ENCODE measurements around the gene NLRP9. TPM values are rescaled to one million over a fixed set of nuclear protein-coding genes. Genes with fewer than 3 reads are reported as not detected.

NLRP9 gene
- total and polyA plus RNA-seq, 2 of the 4 experiments (the other 2 are of a cell fraction), result not detected

DNA sequence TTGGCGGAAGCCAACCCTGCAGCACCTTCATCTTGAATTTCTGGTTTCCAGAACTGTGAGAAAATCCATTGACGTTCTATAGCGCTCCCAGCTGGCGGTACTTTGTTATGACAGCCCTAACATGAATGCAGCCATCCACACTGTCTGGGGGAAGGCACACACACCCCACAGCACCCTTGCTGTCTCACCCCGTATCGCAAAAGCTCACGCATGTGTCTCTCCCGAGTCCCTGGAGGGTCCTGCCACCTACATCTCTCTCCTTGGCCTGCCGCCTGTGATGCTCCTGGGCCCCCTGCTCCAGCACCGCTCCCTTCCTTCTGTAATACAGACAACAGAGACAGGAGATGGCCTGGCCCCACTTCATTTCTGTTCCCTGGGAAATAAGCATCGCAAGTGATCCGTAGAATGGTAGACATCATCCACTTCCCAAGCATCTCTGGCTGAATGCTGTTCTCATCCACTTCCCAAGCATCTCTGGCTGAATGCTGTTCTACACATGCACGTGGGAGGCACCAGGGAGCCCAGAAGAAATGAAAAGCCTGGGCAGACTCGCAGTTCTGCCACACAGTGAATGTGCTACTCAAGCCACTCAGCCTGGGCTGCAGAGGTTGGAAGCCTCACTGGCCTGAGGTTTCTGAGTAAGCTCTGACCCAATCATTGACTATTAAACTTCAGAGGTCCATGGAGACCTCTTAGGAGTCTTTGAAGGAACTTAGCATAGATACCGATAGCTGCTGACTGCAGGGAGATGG is 33.5 kb downstream of the NLRP9 start:
- no peak for ATAC-seq (ENCODE audit: low read depth)
- Histone ChIP-seq H3K4me1 (ENCODE audit: control insufficient read depth, insufficient read depth, low read length) (no peaks in the 10 kb centered on the region), H3K4ac (ENCODE audit: low read depth, low read length) (no peak overlapping the region), H2BK5ac (ENCODE audit: low read depth, low read length, poor library complexity, severe bottlenecking) (no peak overlapping the region), H3K27me3 (ENCODE audit: control insufficient read depth, insufficient read depth, low read length) (no peaks in the 10 kb centered on the region), H4K8ac (ENCODE audit: low read depth in 2 of 2, low read length in 2 of 2) (no peak overlapping the region), H2AK9ac (replicated peaks; ENCODE audit: low read depth, low read length, poor library complexity) (no peak overlapping the region), H3K79me1 (ENCODE audit: low read depth in 1 of 2, low read length in 2 of 2) (no peaks in the 10 kb centered on the region), H2BK15ac (ENCODE audit: low read depth, low read length) (no peak overlapping the region), H3K56ac (ENCODE audit: extremely low read depth, insufficient read depth, low read length) (no peak overlapping the region), H3K27ac (ENCODE audit: insufficient read depth, low read length) (no peak overlapping the region), H3K4me2 (ENCODE audit: low read depth, low read length) (no peak overlapping the region), H2AK5ac (ENCODE audit: low read depth, low read length) (no peak overlapping the region), H2BK120ac (ENCODE audit: low read depth, low read length) (no peak overlapping the region), H3K9me3 (ENCODE audit: control insufficient read depth, insufficient read depth, low read length) (peaks cover 5% of the 10 kb centered on the region), H3K23ac (ENCODE audit: low read depth, low read length) (no peak overlapping the region), H3K18ac (ENCODE audit: low read depth, low read length) (no peak overlapping the region), H3K14ac (replicated peaks; ENCODE audit: low read depth, low read length) (no peak overlapping the region), H3K4me3 (ENCODE audit: insufficient read depth, low read depth, low read length) (no peak overlapping the region), H4K20me1 (ENCODE audit: insufficient read depth, low read length) (no peaks in the 10 kb centered on the region; the same call in 1 of the 2 replicates), H2AFZ (replicated peaks; ENCODE audit: low read length, poor library complexity) (no peak overlapping the region), H3K36me3 (ENCODE audit: control insufficient read depth, insufficient read depth, low read length) (peaks cover 11% of the 10 kb centered on the region), H4K5ac (ENCODE audit: low read depth, low read length) (no peak overlapping the region), H2BK20ac (ENCODE audit: low read depth, low read length) (no peak overlapping the region), H3K9ac (ENCODE audit: low read depth, low read length) (no peak overlapping the region), H3K9me1 (ENCODE audit: insufficient read depth, low read length) (no peaks in the 10 kb centered on the region), H4K91ac (ENCODE audit: insufficient read depth, low read depth, low read length) (no peak overlapping the region)
- POLR2A ChIA-PET (ENCODE audit: unreplicated experiment), result no interaction called here
- in situ Hi-C loops (cut with MboI; ENCODE audit: low sequenced_read_pairs), result no loop called here
- no peak for DNase-seq
- dilution Hi-C loops (cut with HindIII; ENCODE audit: low sequenced_read_pairs, unreplicated experiment), result no loop called here
- TF ChIP-seq POLR2A (IDR thresholded peaks at IDR 0.05; ENCODE audit: low read depth, low read length) (no peak), RAD21 (IDR thresholded peaks at IDR 0.05; ENCODE audit: low read length) (no peak), NFE2L2 (IDR thresholded peaks at IDR 0.05; ENCODE audit: low read depth, low read length) (no peak), CHD1 (IDR thresholded peaks at IDR 0.05; ENCODE audit: low read depth, low read length) (no peak), CEBPB (IDR thresholded peaks at IDR 0.05; ENCODE audit: low read depth, low read length) (no peak), RCOR1 (IDR thresholded peaks at IDR 0.05; ENCODE audit: insufficient replicate concordance, low read length) (no peak), RFX5 (IDR thresholded peaks at IDR 0.05; ENCODE audit: low read depth, low read length) (no peak), MAFK (IDR thresholded peaks at IDR 0.05; ENCODE audit: low read depth, low read length) (no peak), SMC3 (IDR thresholded peaks at IDR 0.05; ENCODE audit: low read depth, low read length) (no peak), BHLHE40 (IDR thresholded peaks at IDR 0.05; ENCODE audit: low read depth, low read length) (no peak), MXI1 (IDR thresholded peaks at IDR 0.05; ENCODE audit: borderline replicate concordance, low read depth, low read length) (no peak), FOS (IDR thresholded peaks at IDR 0.05; ENCODE audit: low read depth, low read length) (no peak), MAZ (IDR thresholded peaks at IDR 0.05; ENCODE audit: borderline replicate concordance, low read depth, low read length) (no peak)
- TF ChIP-seq, protein P1, sequence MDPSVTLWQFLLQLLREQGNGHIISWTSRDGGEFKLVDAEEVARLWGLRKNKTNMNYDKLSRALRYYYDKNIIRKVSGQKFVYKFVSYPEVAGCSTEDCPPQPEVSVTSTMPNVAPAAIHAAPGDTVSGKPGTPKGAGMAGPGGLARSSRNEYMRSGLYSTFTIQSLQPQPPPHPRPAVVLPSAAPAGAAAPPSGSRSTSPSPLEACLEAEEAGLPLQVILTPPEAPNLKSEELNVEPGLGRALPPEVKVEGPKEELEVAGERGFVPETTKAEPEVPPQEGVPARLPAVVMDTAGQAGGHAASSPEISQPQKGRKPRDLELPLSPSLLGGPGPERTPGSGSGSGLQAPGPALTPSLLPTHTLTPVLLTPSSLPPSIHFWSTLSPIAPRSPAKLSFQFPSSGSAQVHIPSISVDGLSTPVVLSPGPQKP (IDR thresholded peaks at IDR 0.05; ENCODE audit: borderline replicate concordance, low read depth, low read length), result no peak
- TF ChIP-seq, protein P2, sequence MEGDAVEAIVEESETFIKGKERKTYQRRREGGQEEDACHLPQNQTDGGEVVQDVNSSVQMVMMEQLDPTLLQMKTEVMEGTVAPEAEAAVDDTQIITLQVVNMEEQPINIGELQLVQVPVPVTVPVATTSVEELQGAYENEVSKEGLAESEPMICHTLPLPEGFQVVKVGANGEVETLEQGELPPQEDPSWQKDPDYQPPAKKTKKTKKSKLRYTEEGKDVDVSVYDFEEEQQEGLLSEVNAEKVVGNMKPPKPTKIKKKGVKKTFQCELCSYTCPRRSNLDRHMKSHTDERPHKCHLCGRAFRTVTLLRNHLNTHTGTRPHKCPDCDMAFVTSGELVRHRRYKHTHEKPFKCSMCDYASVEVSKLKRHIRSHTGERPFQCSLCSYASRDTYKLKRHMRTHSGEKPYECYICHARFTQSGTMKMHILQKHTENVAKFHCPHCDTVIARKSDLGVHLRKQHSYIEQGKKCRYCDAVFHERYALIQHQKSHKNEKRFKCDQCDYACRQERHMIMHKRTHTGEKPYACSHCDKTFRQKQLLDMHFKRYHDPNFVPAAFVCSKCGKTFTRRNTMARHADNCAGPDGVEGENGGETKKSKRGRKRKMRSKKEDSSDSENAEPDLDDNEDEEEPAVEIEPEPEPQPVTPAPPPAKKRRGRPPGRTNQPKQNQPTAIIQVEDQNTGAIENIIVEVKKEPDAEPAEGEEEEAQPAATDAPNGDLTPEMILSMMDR (conservative IDR thresholded peaks at IDR 0.05; ENCODE audit: low read depth, low read length), result no peak
- TF ChIP-seq, protein P3, sequence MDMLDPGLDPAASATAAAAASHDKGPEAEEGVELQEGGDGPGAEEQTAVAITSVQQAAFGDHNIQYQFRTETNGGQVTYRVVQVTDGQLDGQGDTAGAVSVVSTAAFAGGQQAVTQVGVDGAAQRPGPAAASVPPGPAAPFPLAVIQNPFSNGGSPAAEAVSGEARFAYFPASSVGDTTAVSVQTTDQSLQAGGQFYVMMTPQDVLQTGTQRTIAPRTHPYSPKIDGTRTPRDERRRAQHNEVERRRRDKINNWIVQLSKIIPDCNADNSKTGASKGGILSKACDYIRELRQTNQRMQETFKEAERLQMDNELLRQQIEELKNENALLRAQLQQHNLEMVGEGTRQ (IDR thresholded peaks at IDR 0.05; ENCODE audit: low read depth, low read length), result no peak
- BruUV-seq (replicated peaks), result no TSS peak
- WGBS, 2 experiments (ENCODE audit: extremely low coverage in 2 of 2, insufficient read length in 1 of 2), result 96% methylated on average over 5 of the region's 15 CpGs; no CpG with 5 or more reads in 1 of the 2 experiments
- CTCF ChIA-PET, result no interaction called here
- intact Hi-C loops (cut with micrococcal nuclease), result no loop called here

All from IMR-90 (cell line).